ENCODE measurements around the gene TSPAN18. TPM values are rescaled to one million over a fixed set of nuclear protein-coding genes. Genes with fewer than 3 reads are reported as not detected.
A peak's percentile ranks its signal among the peaks of the same experiment; 100 is the strongest.

Gene TSPAN18
- total and polyA plus RNA-seq, 2 experiments from 2014 or later = 6.0 to 10.6 TPM

GRCh38 chr11:44878711-44879110 is 151.9 kb downstream of the TSPAN18 start:
- ATAC-seq (peak; percentile 88), DNase-seq (ENCODE audit: low spot score) (peak; percentile 52)
- Mint-ChIP-seq H3K36me3 (ENCODE audit: low read depth) (no peaks in the 10 kb centered on the region), H3K4me1 (peaks cover 19% of the 10 kb centered on the region), H3K27ac (no peak overlapping the region), H3K27me3 (ENCODE audit: insufficient read depth, low read depth, poor library complexity) (peaks cover 8% of the 10 kb centered on the region), H3K9me3 (no peaks in the 10 kb centered on the region), H3K4me3 (no peak overlapping the region)
- H3K36me3 ChIP-seq (ENCODE audit: insufficient read depth) = no peaks in the 10 kb centered on the region
- H3K4me2 ChIP-seq = peak overlapping the region; percentile 65
- no peak overlapping the region for H3K4me3 ChIP-seq
- no peaks in the 10 kb centered on the region for H3K27me3 ChIP-seq (ENCODE audit: insufficient read depth)
- H3K79me2 ChIP-seq (replicated peaks; ENCODE audit: insufficient read depth) = no peaks in the 10 kb centered on the region
- H3K27ac ChIP-seq (ENCODE audit: low read depth) = no peak overlapping the region
- H3K4me1 ChIP-seq (ENCODE audit: insufficient read depth) = peaks cover 30% of the 10 kb centered on the region
- H3K9me2 ChIP-seq (ENCODE audit: insufficient read depth) = no peaks in the 10 kb centered on the region
- H3F3A ChIP-seq (replicated peaks; ENCODE audit: low read depth) = no peaks in the 10 kb centered on the region
- TF ChIP-seq ZNF114 (CRISPR knock-in tag; IDR thresholded peaks at IDR 0.05) (no peak), EZH2phosphoT487 (IDR thresholded peaks at IDR 0.05; ENCODE audit: unreplicated experiment) (no peak), STAT1 (IDR thresholded peaks at IDR 0.05; ENCODE audit: unreplicated experiment) (no peak), CTCF (conservative IDR thresholded peaks at IDR 0.05; ENCODE audit: low read depth in 2 of 2) (no peak), EZH2 (IDR thresholded peaks at IDR 0.05; ENCODE audit: low read depth, unreplicated experiment) (no peak), JUNB (IDR thresholded peaks at IDR 0.05; ENCODE audit: unreplicated experiment) (no peak), ETS1 (IDR thresholded peaks at IDR 0.05) (no peak), ZNF331 (CRISPR knock-in tag; IDR thresholded peaks at IDR 0.05; ENCODE audit: low read depth) (no peak)
- no peaks in the 10 kb centered on the region for H4K20me1 ChIP-seq (replicated peaks; ENCODE audit: insufficient read depth)
- no peak overlapping the region for H2AFZ ChIP-seq

- no peaks in the 10 kb centered on the region for H3K27me3 ChIP-seq (ENCODE audit: insufficient read depth)
- Mint-ChIP-seq H3K4me1 (peaks cover 19% of the 10 kb centered on the region), H3K9me3 (no peaks in the 10 kb centered on the region), H3K36me3 (ENCODE audit: low read depth) (no peaks in the 10 kb centered on the region), H3K4me3 (no peak overlapping the region), H3K27me3 (ENCODE audit: insufficient read depth, low read depth, poor library complexity) (peaks cover 9% of the 10 kb centered on the region), H3K27ac (no peak overlapping the region)
- no peaks in the 10 kb centered on the region for H3K9me2 ChIP-seq (ENCODE audit: insufficient read depth)
- H3K4me1 ChIP-seq (ENCODE audit: insufficient read depth) = peaks cover 30% of the 10 kb centered on the region
- DNase-seq (ENCODE audit: low spot score) (no peak), ATAC-seq (no peak)
- no peaks in the 10 kb centered on the region for H3F3A ChIP-seq (replicated peaks; ENCODE audit: low read depth)
- no peak overlapping the region for H2AFZ ChIP-seq
- no peaks in the 10 kb centered on the region for H3K36me3 ChIP-seq (ENCODE audit: insufficient read depth)
- H3K79me2 ChIP-seq (replicated peaks; ENCODE audit: insufficient read depth) = no peaks in the 10 kb centered on the region
- no peak overlapping the region for H3K27ac ChIP-seq (ENCODE audit: low read depth)
- no peaks in the 10 kb centered on the region for H4K20me1 ChIP-seq (replicated peaks; ENCODE audit: insufficient read depth)
- 0 out of 2 replicates have a peak overlapping the region, but pooled peaks have one; percentile 65 for H3K4me2 ChIP-seq
- no peak overlapping the region for H3K4me3 ChIP-seq
- TF ChIP-seq REST (IDR thresholded peaks at IDR 0.05; ENCODE audit: unreplicated experiment) (no peak), JUNB (IDR thresholded peaks at IDR 0.05; ENCODE audit: unreplicated experiment) (no peak), ETS1 (IDR thresholded peaks at IDR 0.05) (no peak), ZNF114 (CRISPR knock-in tag; IDR thresholded peaks at IDR 0.05) (no peak), NANOG (IDR thresholded peaks at IDR 0.05; ENCODE audit: borderline replicate concordance) (no peak), EZH2 (IDR thresholded peaks at IDR 0.05; ENCODE audit: low read depth, unreplicated experiment) (no peak), EZH2phosphoT487 (IDR thresholded peaks at IDR 0.05; ENCODE audit: unreplicated experiment) (no peak)
Observed at GRCh38 chr11:44879432-44879831, 152.7 kb downstream of the TSPAN18 start.

All from GM23338 (cell line).